Tibial nerve (tissue), 4 donors: ENCODE measurements around the gene MYL10. TPM values are rescaled to one million over a fixed set of nuclear protein-coding genes. Genes with fewer than 3 reads are reported as not detected.

Experiments used
- DNase-seq, 2 donors: peaks; one replicate each; pipeline ENCODE4 v3.0.0-alpha.2; 2019; ENCODE audit warnings: low spot score in 2 of 2
- H3K27ac ChIP-seq, 4 donors: fragments of 200-600 bp; sonication (generic) in 3 of 4; one replicate each; pipeline ENCODE4 v1.5.1; 2017 to 2019; ENCODE audit warnings: mild to moderate bottlenecking in 1 of 4
- H3K27me3 ChIP-seq, 2 donors: fragments of 200-600 bp; sonication (generic) in 1 of 2; one replicate each; pipeline versions ENCODE4 v1.5.1 to v1.6.0; 2017 to 2019
- H3K36me3 ChIP-seq, 3 donors: fragments of 200-600 bp; sonication (generic); one replicate each; pipeline ENCODE4 v1.5.1; 2018 to 2019
- H3K4me1 ChIP-seq, 4 donors: fragments of 200-600 bp; sonication (generic) in 3 of 4; one replicate each; pipeline ENCODE4 v1.5.1; 2017 to 2019
- H3K4me3 ChIP-seq, 4 donors: fragments of 200-600 bp; sonication (generic) in 3 of 4; one replicate each; pipeline ENCODE4 v1.5.1; 2017 to 2019; ENCODE audit warnings: mild to moderate bottlenecking in 1 of 4, moderate library complexity in 1 of 4
- H3K9me3 ChIP-seq, 4 donors: fragments of 200-600 bp; sonication (generic) in 3 of 4; one replicate each; pipeline ENCODE4 v1.5.1; 2017 to 2019
- EP300 ChIP-seq, 2 donors: sonication (generic); formaldehyde crosslinking; IDR thresholded peaks; one replicate each; pipeline ENCODE4 v1.6.1; 2017; ENCODE audit warnings: antibody characterized with exemption in 2 of 2, mild to moderate bottlenecking in 1 of 2
- POLR2A ChIP-seq, 2 donors: fragments of 450-650 bp; IDR thresholded peaks; one replicate each; pipeline ENCODE4 v1.6.1; 2017; ENCODE audit warnings: antibody characterized with exemption in 2 of 2, mild to moderate bottlenecking in 2 of 2, moderate library complexity in 2 of 2
- WGBS, 2 donors: methylation state at CpG; one replicate each; pipeline ENCODE4 v1.1.5; 2018; 5-methylcytosine and 5-hydroxymethylcytosine counted together
- total RNA-seq, 4 donors: library from RNA; depleted of rRNA; stranded (reverse); fragments of >200 nt; gene quantifications; one replicate each; pipeline ENCODE4 v1.1.0, GENCODE V29; 2016
- TF ChIP-seq, protein P1 (sequence below), 5 experiments: fragments of 200-600 bp in 3 of 5; fragments of 450-650 bp in 2 of 5; sonication (generic) in 3 of 5; IDR thresholded peaks; one replicate each; pipeline ENCODE4 v1.5.1; 2016 to 2019; ENCODE audit warnings: antibody characterized with exemption in 5 of 5, mild to moderate bottlenecking in 3 of 5, moderate library complexity in 2 of 5

The MYL10 gene
- total RNA-seq = not detected

DNA sequence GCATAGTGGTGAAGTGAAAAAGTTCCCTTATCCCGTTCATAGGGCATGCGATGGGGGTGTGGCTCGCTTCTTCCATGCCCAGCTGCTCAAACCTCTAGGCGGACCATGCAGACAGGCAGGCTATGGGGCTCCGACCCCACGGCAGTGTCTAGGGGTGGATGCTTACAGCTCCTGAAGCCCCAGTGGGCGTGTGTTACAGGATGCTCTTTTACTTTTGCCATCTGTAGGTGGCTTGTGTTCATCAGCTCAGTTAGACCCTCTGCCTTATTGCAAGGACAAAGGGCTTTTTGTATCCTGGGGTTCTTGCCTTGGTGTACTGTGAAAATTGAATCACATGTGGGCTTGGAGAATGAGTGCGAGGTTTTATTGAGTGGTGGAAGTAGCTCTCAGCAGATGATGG, at the start of gene MYL10:
TSS of gene MYL10 (minus strand) at position 126 of the 400 bp plus-strand sequence. CDS start 178 bp downstream, outside the sequence.
- H3K36me3 ChIP-seq = no peaks in the 10 kb centered on the region
- TF ChIP-seq, protein P1, sequence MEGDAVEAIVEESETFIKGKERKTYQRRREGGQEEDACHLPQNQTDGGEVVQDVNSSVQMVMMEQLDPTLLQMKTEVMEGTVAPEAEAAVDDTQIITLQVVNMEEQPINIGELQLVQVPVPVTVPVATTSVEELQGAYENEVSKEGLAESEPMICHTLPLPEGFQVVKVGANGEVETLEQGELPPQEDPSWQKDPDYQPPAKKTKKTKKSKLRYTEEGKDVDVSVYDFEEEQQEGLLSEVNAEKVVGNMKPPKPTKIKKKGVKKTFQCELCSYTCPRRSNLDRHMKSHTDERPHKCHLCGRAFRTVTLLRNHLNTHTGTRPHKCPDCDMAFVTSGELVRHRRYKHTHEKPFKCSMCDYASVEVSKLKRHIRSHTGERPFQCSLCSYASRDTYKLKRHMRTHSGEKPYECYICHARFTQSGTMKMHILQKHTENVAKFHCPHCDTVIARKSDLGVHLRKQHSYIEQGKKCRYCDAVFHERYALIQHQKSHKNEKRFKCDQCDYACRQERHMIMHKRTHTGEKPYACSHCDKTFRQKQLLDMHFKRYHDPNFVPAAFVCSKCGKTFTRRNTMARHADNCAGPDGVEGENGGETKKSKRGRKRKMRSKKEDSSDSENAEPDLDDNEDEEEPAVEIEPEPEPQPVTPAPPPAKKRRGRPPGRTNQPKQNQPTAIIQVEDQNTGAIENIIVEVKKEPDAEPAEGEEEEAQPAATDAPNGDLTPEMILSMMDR (IDR thresholded peaks at IDR 0.05) = no peak
- TF ChIP-seq EP300 (IDR thresholded peaks at IDR 0.05) (no peak), POLR2A (IDR thresholded peaks at IDR 0.05) (no peak)
- no peak within 1 kb of the TSS for H3K4me3 ChIP-seq
- H3K4me1 ChIP-seq = peaks cover 0 to 25% (median 0%) of the 10 kb centered on the region in 4 donors
- no peak within 1 kb of the TSS for H3K27ac ChIP-seq
- no peak for DNase-seq
- H3K9me3 ChIP-seq = peaks cover 0 to 9% (median 0%) of the 10 kb centered on the region in 4 donors
- peaks cover 0 to 18% of the 10 kb centered on the region in 2 donors for H3K27me3 ChIP-seq
- WGBS, 2 donors = 55 to 83% methylated on average over 8 of the region's 8 CpGs

DNA sequence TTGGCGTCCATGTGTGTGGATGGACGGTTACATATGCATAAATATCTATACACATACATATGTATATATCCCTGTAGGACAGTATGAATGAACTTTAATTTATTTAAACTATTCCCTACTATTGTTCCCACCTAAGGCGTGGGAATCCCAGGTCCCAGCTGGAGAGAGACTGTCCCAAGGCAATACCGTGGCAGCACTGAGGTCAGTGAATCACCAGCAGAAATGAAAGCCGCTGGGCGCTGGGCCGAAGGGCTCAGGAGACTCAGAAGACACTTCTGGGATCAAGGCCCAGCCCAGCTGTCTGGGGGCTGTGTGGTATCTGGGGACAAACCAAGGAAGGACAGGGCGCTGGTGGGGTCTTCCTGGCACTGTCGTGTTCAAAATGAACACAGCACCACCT, 49.6 kb upstream of the MYL10 start:
- peaks cover 0 to 16% (median 2%) of the 10 kb centered on the region in 4 donors for H3K4me1 ChIP-seq
- DNase-seq = no peak
- 65 to 74% methylated on average over 9 of the region's 9 CpGs for WGBS, 2 donors
- no peaks in the 10 kb centered on the region for H3K36me3 ChIP-seq
- no peaks in the 10 kb centered on the region for H3K27me3 ChIP-seq
- TF ChIP-seq, protein P1 (IDR thresholded peaks at IDR 0.05) = no peak
- TF ChIP-seq EP300 (IDR thresholded peaks at IDR 0.05) (no peak), POLR2A (IDR thresholded peaks at IDR 0.05) (no peak)
- no peak overlapping the region for H3K4me3 ChIP-seq
- no peaks in the 10 kb centered on the region for H3K9me3 ChIP-seq
- no peak overlapping the region for H3K27ac ChIP-seq

DNA sequence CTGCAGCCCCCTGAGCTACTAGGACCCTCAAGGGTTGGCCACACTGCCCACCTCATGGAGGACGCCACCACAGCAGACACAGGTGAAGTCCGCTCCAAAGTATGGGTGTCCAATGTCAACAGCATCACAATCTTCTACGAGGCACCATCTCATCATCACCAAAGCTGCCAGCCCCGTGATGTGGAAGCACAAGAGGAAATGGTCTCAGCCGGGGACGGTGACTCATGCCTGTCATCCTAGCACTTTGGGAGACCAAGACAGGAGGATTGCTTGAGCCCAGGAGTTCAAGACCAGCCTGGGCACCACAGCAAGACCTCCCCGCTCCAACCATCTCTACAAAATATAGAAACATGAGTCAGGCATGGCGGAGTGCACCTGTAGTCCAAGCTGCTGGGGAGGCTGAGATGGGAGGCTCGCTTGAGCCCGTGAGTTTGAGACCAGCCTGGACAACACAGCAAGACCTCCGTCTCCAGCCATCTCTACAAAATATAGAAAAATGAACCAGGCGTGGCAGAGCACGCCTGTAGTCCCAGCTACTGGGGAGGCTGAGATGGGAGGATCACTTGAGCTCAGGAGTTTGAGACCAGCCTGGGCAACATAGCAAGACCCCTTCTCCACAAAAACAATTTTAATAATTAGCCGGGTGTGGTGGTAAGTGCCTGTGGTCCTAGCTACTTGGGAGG, 48.8 kb upstream of the MYL10 start:
- DNase-seq = no peak
- peaks cover 0 to 16% (median 2%) of the 10 kb centered on the region in 4 donors for H3K4me1 ChIP-seq
- WGBS, 2 donors = 84 to 85% methylated on average over 14 of the region's 14 CpGs
- TF ChIP-seq EP300 (IDR thresholded peaks at IDR 0.05) (no peak), POLR2A (IDR thresholded peaks at IDR 0.05) (no peak)
- TF ChIP-seq, protein P1 (IDR thresholded peaks at IDR 0.05) = no peak
- H3K27me3 ChIP-seq = no peaks in the 10 kb centered on the region
- peaks cover 0 to 7% (median 0%) of the 10 kb centered on the region in 4 donors for H3K9me3 ChIP-seq
- no peaks in the 10 kb centered on the region for H3K36me3 ChIP-seq
- no peak overlapping the region for H3K4me3 ChIP-seq
- H3K27ac ChIP-seq = no peak overlapping the region

DNA sequence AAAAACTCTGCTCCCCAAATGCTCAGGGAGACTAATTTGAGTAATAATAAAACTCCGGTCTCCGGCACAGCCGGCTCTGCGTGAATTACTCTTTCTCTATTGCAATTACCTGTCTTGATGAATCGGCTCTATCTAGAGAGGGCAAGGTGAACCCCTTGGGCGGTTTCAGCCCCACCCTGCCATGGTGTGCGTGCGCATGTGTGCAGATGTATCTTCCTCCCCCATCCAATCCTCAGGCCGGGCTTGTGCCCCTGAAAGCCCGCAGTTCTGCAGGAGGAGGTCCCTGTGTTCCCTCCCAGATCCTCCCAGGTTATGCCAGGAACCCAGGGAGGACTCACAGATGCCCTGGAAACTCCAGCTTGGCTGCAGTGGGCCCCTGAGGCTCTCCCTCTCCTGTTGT, 48.3 kb upstream of the MYL10 start:
- Histone ChIP-seq H3K27ac (no peak overlapping the region), H3K27me3 (no peaks in the 10 kb centered on the region), H3K9me3 (peaks cover 0 to 7% (median 0%) of the 10 kb centered on the region in 4 donors), H3K4me1 (peaks cover 0 to 16% (median 2%) of the 10 kb centered on the region in 4 donors), H3K36me3 (no peaks in the 10 kb centered on the region), H3K4me3 (no peak overlapping the region)
- DNase-seq = no peak
- 69 to 77% methylated on average over 9 to 10 of the region's 10 CpGs for WGBS, 2 donors
- no peak for TF ChIP-seq EP300 (IDR thresholded peaks at IDR 0.05)
- TF ChIP-seq, protein P1 (IDR thresholded peaks at IDR 0.05) = no peak
- no peak for TF ChIP-seq POLR2A (IDR thresholded peaks at IDR 0.05)

DNA sequence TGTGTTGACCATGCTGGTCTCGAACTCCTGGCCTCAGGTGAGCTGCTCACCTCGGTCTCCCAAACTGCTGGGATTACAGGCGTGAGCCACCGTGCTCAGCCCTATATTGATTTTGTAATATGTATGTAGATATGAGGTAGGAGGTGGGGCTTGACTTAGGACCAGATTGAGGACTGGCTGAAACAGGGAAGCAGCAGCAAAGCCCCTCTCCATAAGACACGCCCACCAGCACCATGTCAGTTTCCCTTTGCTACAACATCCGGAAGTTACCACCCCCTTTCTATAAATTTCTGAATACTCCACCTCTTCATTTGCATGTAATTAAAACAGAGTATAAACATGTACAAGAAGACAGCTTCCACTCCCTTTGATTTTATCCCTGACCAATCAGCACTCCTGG, 47.9 kb upstream of the MYL10 start:
- WGBS, 2 donors = 75 to 78% methylated on average over 6 of the region's 6 CpGs
- no peak overlapping the region for H3K4me3 ChIP-seq

More for the DNA sequence above, 47.9 kb upstream of the MYL10 start:
- DNase-seq = no peak
- TF ChIP-seq EP300 (IDR thresholded peaks at IDR 0.05) = no peak
- no peak for TF ChIP-seq POLR2A (IDR thresholded peaks at IDR 0.05)
- TF ChIP-seq, protein P1 (IDR thresholded peaks at IDR 0.05) = no peak
- H3K27me3 ChIP-seq = no peaks in the 10 kb centered on the region
- H3K27ac ChIP-seq = no peak overlapping the region
- peaks cover 0 to 16% (median 2%) of the 10 kb centered on the region in 4 donors for H3K4me1 ChIP-seq
- H3K9me3 ChIP-seq = peaks cover 0 to 7% (median 0%) of the 10 kb centered on the region in 4 donors
- H3K36me3 ChIP-seq = no peaks in the 10 kb centered on the region
